Measurements from ENCODE around the gene LRRC8B. TPM values are rescaled to one million over a fixed set of nuclear protein-coding genes. Genes with fewer than 3 reads are reported as not detected.
"Not testable (repeated sequence)": the region's sequence is repeated elsewhere in the genome, so short reads cannot be mapped to it uniquely, and the experiment has no call there.

The LRRC8B gene
- total and polyA plus RNA-seq, 9 of the 15 experiments (the other 6 are each of a cell fraction or from before 2014, with no cell fraction given), result 4.3 to 43.7 (median 14.4) TPM

DNA sequence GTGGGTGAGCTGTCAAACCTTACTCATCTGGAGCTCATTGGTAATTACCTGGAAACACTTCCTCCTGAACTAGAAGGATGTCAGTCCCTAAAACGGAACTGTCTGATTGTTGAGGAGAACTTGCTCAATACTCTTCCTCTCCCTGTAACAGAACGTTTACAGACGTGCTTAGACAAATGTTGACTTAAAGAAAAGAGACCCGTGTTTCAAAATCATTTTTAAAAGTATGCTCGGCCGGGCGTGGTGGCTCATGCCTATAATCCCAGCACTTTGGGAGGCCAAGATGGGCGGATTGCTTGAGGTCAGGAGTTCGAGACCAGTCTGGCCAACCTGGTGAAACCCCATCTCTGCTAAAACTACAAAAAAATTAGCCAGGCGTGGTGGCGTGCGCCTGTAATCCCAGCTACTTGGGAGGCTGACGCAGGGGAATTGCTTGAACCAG lies 68.3 kb downstream of the LRRC8B start:
- H3K4me3 ChIP-seq; H3K9me3 ChIP-seq (replicated peaks; ENCODE audit: control insufficient read depth, insufficient read depth, low read depth, low read length); H2AFZ ChIP-seq (ENCODE audit: low read depth, low read length); FAIRE-seq; CTCF ChIA-PET (ENCODE audit: low intra/inter-chr PET ratio); H4K20me1 ChIP-seq (replicated peaks; ENCODE audit: control insufficient read depth, insufficient read depth, low read length); in situ Hi-C loops (cut with MboI); ATAC-seq; H3K4me1 ChIP-seq (replicated peaks in 1 of 2; ENCODE audit: control insufficient read depth in 2 of 2, insufficient read depth in 2 of 2, low read length in 2 of 2); H3K27me3 ChIP-seq (ENCODE audit: control insufficient read depth in 2 of 2, insufficient read depth in 2 of 2, low read length in 2 of 2); DNase-seq (ENCODE audit: extremely low read depth in 1 of 4, low spot score in 3 of 4); BruUV-seq (replicated peaks); H3K27ac ChIP-seq (ENCODE audit: extremely low read depth, low read depth, low read length); H3K4me2 ChIP-seq (ENCODE audit: insufficient read depth, low read length); H3K9me1 ChIP-seq (ENCODE audit: control insufficient read depth, insufficient read depth, low read length); POLR2A ChIA-PET; intact Hi-C loops (cut with micrococcal nuclease); H3K9ac ChIP-seq (ENCODE audit: insufficient read depth in 1 of 2, low read depth in 2 of 2, low read length in 2 of 2): not testable (repeated sequence)
- Histone ChIP-seq H3K79me2 (ENCODE audit: control insufficient read depth, insufficient read depth, low read length) (peaks cover 49% of the 10 kb centered on the region), H3K36me3 (ENCODE audit: control insufficient read depth, insufficient read depth, low read length) (peaks cover 72% of the 10 kb centered on the region)
- 94% methylated on average over 13 of the region's 13 CpGs for WGBS (ENCODE audit: insufficient coverage, low coverage, missing lambda C conversion rate)

DNA sequence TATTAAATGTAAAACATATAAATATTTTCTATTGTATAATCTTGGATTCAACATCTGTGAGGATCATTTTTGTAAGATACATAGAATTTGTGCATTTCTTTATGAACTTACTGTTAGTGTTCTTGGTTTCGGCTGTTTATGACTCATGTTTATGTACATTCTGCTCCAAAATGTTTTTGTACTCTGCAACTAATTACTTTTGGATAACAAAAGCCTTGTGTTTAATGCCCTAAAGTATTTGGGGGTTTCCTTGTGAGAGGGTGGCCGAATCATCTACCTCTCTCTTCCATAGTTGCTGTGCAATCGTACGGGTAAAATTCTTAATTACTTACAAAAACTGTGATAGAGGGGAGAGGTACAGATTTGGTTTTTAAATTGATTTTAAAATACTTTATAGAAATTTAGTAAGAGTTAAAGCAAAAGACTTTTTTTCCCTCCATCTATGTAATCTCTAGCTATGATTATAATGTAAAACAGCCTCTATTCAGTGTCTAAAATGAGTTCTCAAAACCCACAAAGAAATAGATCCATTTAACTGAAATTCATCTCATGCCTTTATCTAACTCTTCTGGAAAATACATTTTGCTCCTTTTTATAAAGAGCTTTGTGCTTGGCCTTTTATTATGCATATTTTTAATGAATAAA lies 69.6 kb downstream of the LRRC8B start:
- CTCF ChIA-PET (ENCODE audit: low intra/inter-chr PET ratio), result no interaction called here
- in situ Hi-C loops (cut with MboI) (no loop called here), intact Hi-C loops (cut with micrococcal nuclease) (no loop called here)
- no peaks in the 10 kb centered on the region for H3K27me3 ChIP-seq (ENCODE audit: control insufficient read depth in 2 of 2, insufficient read depth in 2 of 2, low read length in 2 of 2)
- BruUV-seq (replicated peaks), result no TSS peak
- no peak overlapping the region for H3K27ac ChIP-seq (ENCODE audit: extremely low read depth, low read depth, low read length)
- peaks cover 37% of the 10 kb centered on the region for H3K79me2 ChIP-seq (ENCODE audit: control insufficient read depth, insufficient read depth, low read length)
- H3K4me3 ChIP-seq, result no peak overlapping the region
- H4K20me1 ChIP-seq (replicated peaks; ENCODE audit: control insufficient read depth, insufficient read depth, low read length), result no peaks in the 10 kb centered on the region; the same call in 1 of the 2 replicates
- ATAC-seq, result no peak
- no peak for DNase-seq (ENCODE audit: extremely low read depth in 1 of 4, low spot score in 3 of 4)
- no peak for FAIRE-seq
- no peak overlapping the region for H3K9ac ChIP-seq (ENCODE audit: insufficient read depth in 1 of 2, low read depth in 2 of 2, low read length in 2 of 2)
- 98% methylated on average over 4 of the region's 4 CpGs for WGBS (ENCODE audit: insufficient coverage, low coverage, missing lambda C conversion rate)
- H2AFZ ChIP-seq (ENCODE audit: low read depth, low read length), result no peak overlapping the region
- POLR2A ChIA-PET, result interaction anchor here (0.6 to 1.3 kb wide), 2 partner anchors 8 to 325 kb away, joined by 3 to 4 read pairs; no protein-coding TSS in a partner anchor
- H3K9me3 ChIP-seq (replicated peaks; ENCODE audit: control insufficient read depth, insufficient read depth, low read depth, low read length), result no peaks in the 10 kb centered on the region
- H3K9me1 ChIP-seq (ENCODE audit: control insufficient read depth, insufficient read depth, low read length), result no peaks in the 10 kb centered on the region
- no peak overlapping the region for H3K4me2 ChIP-seq (ENCODE audit: insufficient read depth, low read length)
- no peaks in the 10 kb centered on the region for H3K4me1 ChIP-seq (replicated peaks in 1 of 2; ENCODE audit: control insufficient read depth in 2 of 2, insufficient read depth in 2 of 2, low read length in 2 of 2)
- H3K36me3 ChIP-seq (ENCODE audit: control insufficient read depth, insufficient read depth, low read length), result peaks cover 63% of the 10 kb centered on the region
- TF ChIP-seq L3MBTL2 (IDR thresholded peaks at IDR 0.05), result no peak
- TF ChIP-seq RNF2 (IDR thresholded peaks at IDR 0.05), result no peak
- TF ChIP-seq GTF2A2 (tag; IDR thresholded peaks at IDR 0.05), result no peak
- TF ChIP-seq ZEB2 (IDR thresholded peaks at IDR 0.05), result no peak
- TF ChIP-seq NEUROD1 (IDR thresholded peaks at IDR 0.05; ENCODE audit: borderline replicate concordance, low read depth, low read length, partially characterized antibody), result no peak
- no peak for TF ChIP-seq CREBBP (IDR thresholded peaks at IDR 0.05; ENCODE audit: low read depth, low read length)
- no peak for TF ChIP-seq LEF1 (IDR thresholded peaks at IDR 0.05)
- no peak for TF ChIP-seq MTA3 (IDR thresholded peaks at IDR 0.05; ENCODE audit: borderline replicate concordance)
- TF ChIP-seq PHB2 (IDR thresholded peaks at IDR 0.05; ENCODE audit: low read depth), result no peak
- no peak for TF ChIP-seq SUPT5H (IDR thresholded peaks at IDR 0.05)
- TF ChIP-seq STAT5B (CRISPR knock-in tag; IDR thresholded peaks at IDR 0.05), result no peak
- TF ChIP-seq, protein P1, sequence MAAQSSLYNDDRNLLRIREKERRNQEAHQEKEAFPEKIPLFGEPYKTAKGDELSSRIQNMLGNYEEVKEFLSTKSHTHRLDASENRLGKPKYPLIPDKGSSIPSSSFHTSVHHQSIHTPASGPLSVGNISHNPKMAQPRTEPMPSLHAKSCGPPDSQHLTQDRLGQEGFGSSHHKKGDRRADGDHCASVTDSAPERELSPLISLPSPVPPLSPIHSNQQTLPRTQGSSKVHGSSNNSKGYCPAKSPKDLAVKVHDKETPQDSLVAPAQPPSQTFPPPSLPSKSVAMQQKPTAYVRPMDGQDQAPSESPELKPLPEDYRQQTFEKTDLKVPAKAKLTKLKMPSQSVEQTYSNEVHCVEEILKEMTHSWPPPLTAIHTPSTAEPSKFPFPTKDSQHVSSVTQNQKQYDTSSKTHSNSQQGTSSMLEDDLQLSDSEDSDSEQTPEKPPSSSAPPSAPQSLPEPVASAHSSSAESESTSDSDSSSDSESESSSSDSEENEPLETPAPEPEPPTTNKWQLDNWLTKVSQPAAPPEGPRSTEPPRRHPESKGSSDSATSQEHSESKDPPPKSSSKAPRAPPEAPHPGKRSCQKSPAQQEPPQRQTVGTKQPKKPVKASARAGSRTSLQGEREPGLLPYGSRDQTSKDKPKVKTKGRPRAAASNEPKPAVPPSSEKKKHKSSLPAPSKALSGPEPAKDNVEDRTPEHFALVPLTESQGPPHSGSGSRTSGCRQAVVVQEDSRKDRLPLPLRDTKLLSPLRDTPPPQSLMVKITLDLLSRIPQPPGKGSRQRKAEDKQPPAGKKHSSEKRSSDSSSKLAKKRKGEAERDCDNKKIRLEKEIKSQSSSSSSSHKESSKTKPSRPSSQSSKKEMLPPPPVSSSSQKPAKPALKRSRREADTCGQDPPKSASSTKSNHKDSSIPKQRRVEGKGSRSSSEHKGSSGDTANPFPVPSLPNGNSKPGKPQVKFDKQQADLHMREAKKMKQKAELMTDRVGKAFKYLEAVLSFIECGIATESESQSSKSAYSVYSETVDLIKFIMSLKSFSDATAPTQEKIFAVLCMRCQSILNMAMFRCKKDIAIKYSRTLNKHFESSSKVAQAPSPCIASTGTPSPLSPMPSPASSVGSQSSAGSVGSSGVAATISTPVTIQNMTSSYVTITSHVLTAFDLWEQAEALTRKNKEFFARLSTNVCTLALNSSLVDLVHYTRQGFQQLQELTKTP (IDR thresholded peaks at IDR 0.05; ENCODE audit: low read depth in 1 of 2, partially characterized antibody in 2 of 2), result no peak
